ENCODE measurements around the gene CDRT15L2.
"Not testable (repeated sequence)": the region's sequence is repeated elsewhere in the genome, so short reads cannot be mapped to it uniquely, and the experiment has no call there.

Gene CDRT15L2

DNA sequence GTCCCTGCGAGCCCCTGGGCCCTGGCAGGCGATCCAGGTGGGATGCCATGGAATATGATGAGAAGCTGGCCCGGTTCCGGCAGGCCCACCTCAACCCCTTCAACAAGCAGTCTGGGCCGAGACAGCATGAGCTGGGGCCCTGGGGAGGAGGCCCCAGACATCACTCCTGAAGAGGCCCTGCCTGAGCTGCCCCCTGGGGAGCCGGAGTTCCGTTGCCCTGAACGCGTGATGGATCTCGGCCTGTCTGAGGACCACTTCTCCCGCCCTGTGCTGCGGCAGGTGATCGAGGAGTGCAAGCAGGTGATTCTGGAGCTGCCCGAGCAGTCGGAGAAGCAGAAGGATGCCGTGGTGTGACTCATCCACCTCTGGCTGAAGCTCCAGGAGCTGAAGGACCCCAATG, 33.1 kb downstream of the CDRT15L2 start:
- Histone ChIP-seq H3K27me3 (ENCODE audit: control insufficient read depth in 5 of 5, insufficient read depth in 4 of 5, low read length in 5 of 5) (peaks cover 0 to 4% (median 0%) of the 10 kb centered on the region in 5 donors), H3K36me3 (ENCODE audit: control insufficient read depth in 5 of 5, insufficient read depth in 5 of 5, low read length in 5 of 5) (no peaks in the 10 kb centered on the region), H3K9ac (ENCODE audit: low read length in 5 of 5) (no peak overlapping the region), H3K4me3 (ENCODE audit: low read depth in 1 of 5, low read length in 5 of 5) (no peak overlapping the region), H3K9me3 (ENCODE audit: control insufficient read depth in 5 of 5, low read length in 5 of 5) (no peaks in the 10 kb centered on the region), H3K4me1 (ENCODE audit: control insufficient read depth in 5 of 5, insufficient read depth in 5 of 5, low read length in 5 of 5) (no peaks in the 10 kb centered on the region), H3K27ac (ENCODE audit: low read depth, low read length) (no peak overlapping the region)

DNA sequence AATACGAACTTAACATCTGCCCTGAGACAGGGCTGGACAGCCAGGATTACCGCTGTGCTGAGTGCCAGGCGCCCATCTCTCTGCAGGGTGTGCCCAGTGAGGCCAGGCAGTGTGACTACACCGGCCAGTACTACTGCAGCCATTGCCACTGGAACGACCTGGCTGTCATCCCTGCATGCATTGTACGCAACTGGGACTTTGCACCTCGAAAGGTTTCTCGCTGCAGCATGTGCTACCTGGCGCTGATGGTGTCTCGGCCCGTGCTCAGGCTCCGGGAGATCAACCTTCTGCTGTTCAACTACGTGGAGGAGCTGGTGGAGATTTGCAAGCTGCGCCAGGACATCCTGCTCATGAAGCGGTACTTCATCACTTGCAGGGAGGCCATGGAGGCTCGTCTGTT, 33.7 kb downstream of the CDRT15L2 start:
- Histone ChIP-seq H3K4me1 (ENCODE audit: control insufficient read depth in 5 of 5, insufficient read depth in 5 of 5, low read length in 5 of 5) (no peaks in the 10 kb centered on the region), H3K36me3 (ENCODE audit: control insufficient read depth in 5 of 5, insufficient read depth in 5 of 5, low read length in 5 of 5) (no peaks in the 10 kb centered on the region), H3K27ac (ENCODE audit: low read depth, low read length) (no peak overlapping the region), H3K4me3 (ENCODE audit: low read depth in 1 of 5, low read length in 5 of 5) (no peak overlapping the region), H3K9me3 (ENCODE audit: control insufficient read depth in 5 of 5, low read length in 5 of 5) (no peaks in the 10 kb centered on the region), H3K27me3 (ENCODE audit: control insufficient read depth in 5 of 5, insufficient read depth in 4 of 5, low read length in 5 of 5) (peaks cover 0 to 4% (median 0%) of the 10 kb centered on the region in 5 donors), H3K9ac (ENCODE audit: low read length in 5 of 5) (no peak overlapping the region)

DNA sequence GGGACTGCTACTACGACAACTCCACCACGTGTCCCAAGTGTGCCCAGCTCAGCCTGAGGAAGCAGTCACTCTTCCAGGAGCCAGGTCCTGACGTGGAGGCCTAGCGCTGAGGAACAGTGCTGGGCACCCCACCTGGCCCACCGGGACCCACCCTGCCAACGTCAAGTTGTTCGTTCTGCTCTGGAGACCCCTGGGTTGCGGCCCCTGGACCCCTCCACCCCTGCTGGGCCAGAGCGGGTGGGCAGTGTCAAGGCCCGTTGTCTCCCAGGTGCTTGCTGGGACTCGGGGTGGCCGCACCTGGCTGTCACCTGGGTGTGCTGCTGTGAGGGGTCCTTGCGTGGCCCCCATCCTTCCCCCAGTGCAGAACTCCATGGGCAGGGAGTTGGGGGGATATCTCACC, 34.4 kb downstream of the CDRT15L2 start:
- Histone ChIP-seq H3K36me3 (ENCODE audit: control insufficient read depth in 5 of 5, insufficient read depth in 5 of 5, low read length in 5 of 5) (no peaks in the 10 kb centered on the region), H3K4me1 (ENCODE audit: control insufficient read depth in 5 of 5, insufficient read depth in 5 of 5, low read length in 5 of 5) (no peaks in the 10 kb centered on the region), H3K9ac (ENCODE audit: low read length in 5 of 5) (no peak overlapping the region), H3K27ac (ENCODE audit: low read depth, low read length) (no peak overlapping the region), H3K9me3 (ENCODE audit: control insufficient read depth in 5 of 5, low read length in 5 of 5) (no peaks in the 10 kb centered on the region), H3K4me3 (ENCODE audit: low read depth in 1 of 5, low read length in 5 of 5) (no peak overlapping the region), H3K27me3 (ENCODE audit: control insufficient read depth in 5 of 5, insufficient read depth in 4 of 5, low read length in 5 of 5) (peaks cover 0 to 4% (median 0%) of the 10 kb centered on the region in 5 donors)

DNA sequence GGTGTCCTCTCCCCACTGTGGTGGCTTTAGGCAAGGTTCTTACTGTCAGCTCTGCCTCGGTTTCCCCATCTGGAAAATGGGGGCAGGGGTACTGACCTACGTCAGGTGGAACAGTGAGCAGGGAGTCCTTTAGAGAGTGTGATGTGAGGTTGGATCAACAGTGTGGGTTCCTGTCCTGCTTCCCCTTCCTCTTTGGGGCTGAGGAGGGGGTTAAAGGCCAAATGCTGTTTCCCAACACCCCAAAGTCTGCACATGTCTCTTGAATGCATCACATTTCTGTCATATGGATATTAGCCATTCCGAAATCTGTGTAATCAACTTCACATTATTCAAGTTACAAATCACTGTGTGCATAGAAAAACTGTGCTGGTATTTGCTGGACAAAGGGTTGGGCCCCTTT, 35.9 kb downstream of the CDRT15L2 start:
- not testable (repeated sequence) for H3K36me3 ChIP-seq (ENCODE audit: control insufficient read depth in 5 of 5, insufficient read depth in 5 of 5, low read length in 5 of 5); H3K9ac ChIP-seq (ENCODE audit: low read length in 5 of 5); H3K4me3 ChIP-seq (ENCODE audit: low read depth in 1 of 5, low read length in 5 of 5); H3K27ac ChIP-seq (ENCODE audit: low read depth, low read length); H3K27me3 ChIP-seq (ENCODE audit: control insufficient read depth in 5 of 5, insufficient read depth in 4 of 5, low read length in 5 of 5); H3K4me1 ChIP-seq (ENCODE audit: control insufficient read depth in 5 of 5, insufficient read depth in 5 of 5, low read length in 5 of 5); H3K9me3 ChIP-seq (ENCODE audit: control insufficient read depth in 5 of 5, low read length in 5 of 5)

Data from subcutaneous abdominal adipose tissue (tissue), 5 donors.